H1 (cell line): ENCODE results near the gene RAB34. TPM values are rescaled to one million over a fixed set of nuclear protein-coding genes. Genes with fewer than 3 reads are reported as not detected.

ENCODE experiments used
- CTBP2 ChIP-seq: IDR thresholded peaks from 2 replicates; pipeline ENCODE4 v1.7.0; 2011; ENCODE audit warnings: borderline replicate concordance, mild to moderate bottlenecking, moderate library complexity, mixed read lengths, low read length; ENCODE audit not compliant: insufficient read depth, insufficient read length
- polyA plus RNA-seq, 7 experiments: library from polyadenylated mRNA; depleted of rRNA in 3 of 7; stranded (reverse) in 5 of 7; unstranded in 2 of 7; fragments of >200 nt in 5 of 7; fragments of 200-250 nt in 2 of 7; gene quantifications; 1 replicate in 5 of 7; 2 replicates in 1 of 7; 4 replicates in 1 of 7; pipeline versions ENCODE4 v1.2.1 to v1.2.3, GENCODE V29; 2011 to 2013; ENCODE audit warnings: missing spikeins in 2 of 7, mixed read lengths in 2 of 7
- total RNA-seq: library from RNA; stranded (reverse); fragmentation: NEBNext Ultra II Directional; extraction: Animal tissue kit (Norgen Biotek cat#: 25700); gene quantifications from 2 replicates; pipeline ENCODE4 v1.2.1, GENCODE V29; 2021

RAB34 gene
- total and polyA plus RNA-seq, 2 of the 8 experiments (the other 6 are each of a cell fraction or from before 2014, with no cell fraction given): 237 to 305 TPM

GRCh38 chr17:28726226-28726626 is 8.6 kb upstream of the RAB34 start, which contains the start of gene TLCD1 (continued):
- no peak for TF ChIP-seq CTBP2
